ENCODE results near the gene ITIH5. TPM values are rescaled to one million over a fixed set of nuclear protein-coding genes. Genes with fewer than 3 reads are reported as not detected.
A peak's percentile ranks its signal among the peaks of the same experiment; 100 is the strongest.
"Not testable (repeated sequence)": the region's sequence is repeated elsewhere in the genome, so short reads cannot be mapped to it uniquely, and the experiment has no call there.

Gene ITIH5
- total and polyA plus RNA-seq, 2 donors, result 1.2 to 1.8 TPM

GRCh38 chr10:7670157-7670556 lies 3.4 kb upstream of the ITIH5 start:
- no peaks in the 10 kb centered on the region for H3K36me3 ChIP-seq (ENCODE audit: control insufficient read depth in 2 of 2, insufficient read depth in 2 of 2, low read length in 1 of 2)
- H3K27me3 ChIP-seq (ENCODE audit: control insufficient read depth in 2 of 2, insufficient read depth in 1 of 2, low read length in 1 of 2), result peaks cover 34 to 71% of the 10 kb centered on the region in 2 donors
- H3K4me1 ChIP-seq (ENCODE audit: control insufficient read depth in 2 of 2, insufficient read depth in 2 of 2, low read length in 2 of 2), result peaks cover 4 to 8% of the 10 kb centered on the region in 2 donors
- 97% methylated on average over 3 of the region's 3 CpGs for WGBS
- no peaks in the 10 kb centered on the region for H3K9me3 ChIP-seq (ENCODE audit: control insufficient read depth in 2 of 2, insufficient read depth in 1 of 2, low read length in 1 of 2)
- H3K27ac ChIP-seq (ENCODE audit: low read depth in 1 of 2, low read length in 1 of 2), result no peak overlapping the region
- no peak overlapping the region for H3K4me3 ChIP-seq (ENCODE audit: low read length in 2 of 2)
- DNase-seq (ENCODE audit: low read depth in 6 of 9, low spot score in 9 of 9), result no peak

DNA sequence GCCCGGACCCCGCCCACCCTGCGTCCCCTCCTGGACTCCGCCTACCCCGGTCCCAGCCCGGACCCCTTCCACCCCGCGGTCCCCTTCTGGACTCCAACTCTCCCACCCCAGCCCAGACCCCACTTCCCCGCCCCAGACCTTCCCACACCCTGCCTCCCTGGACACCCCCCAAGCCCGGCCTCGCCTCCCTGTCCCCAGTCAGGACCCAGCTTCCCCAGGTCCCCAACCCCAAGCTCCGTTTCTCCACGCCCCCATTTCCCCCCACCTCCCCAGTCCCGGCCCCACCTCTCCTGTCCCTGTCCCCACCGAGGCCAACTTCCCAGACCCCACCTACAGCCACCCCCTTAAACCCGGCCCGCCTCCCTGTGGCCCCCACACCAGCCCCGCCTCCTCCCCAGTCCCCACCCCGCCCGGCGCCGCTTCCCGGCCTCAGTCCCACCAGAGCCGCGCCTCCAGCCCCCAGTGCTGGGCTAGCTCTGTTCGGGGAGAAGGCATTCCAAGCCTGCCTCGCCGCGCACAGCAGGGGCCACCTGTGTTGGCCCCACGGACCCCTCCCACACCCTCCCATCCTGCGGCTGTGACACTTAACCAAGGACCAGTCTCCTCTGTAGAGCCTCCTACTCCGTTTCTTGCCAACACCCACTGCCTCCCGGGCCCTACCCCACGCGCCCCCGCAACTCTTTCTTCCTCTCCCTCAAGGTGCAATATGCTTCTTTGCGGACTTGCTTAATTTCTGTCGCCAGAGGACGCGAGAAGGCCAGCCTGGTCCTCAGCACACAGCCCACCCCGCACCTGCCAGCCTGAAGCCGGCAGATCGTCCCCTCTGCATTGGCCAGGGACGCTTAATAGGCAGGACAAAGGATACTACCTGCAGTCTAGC lies 736 bp upstream of the ITIH5 start:
- H3K4me3 ChIP-seq (ENCODE audit: low read length in 2 of 2), result peak overlapping the region in 1 of 2 donors; percentile 29
- WGBS, result 5% methylated on average over 41 of the region's 44 CpGs
- H3K27me3 ChIP-seq (ENCODE audit: control insufficient read depth in 2 of 2, insufficient read depth in 1 of 2, low read length in 1 of 2), result peaks cover 36 to 84% of the 10 kb centered on the region in 2 donors
- H3K9me3 ChIP-seq (ENCODE audit: control insufficient read depth in 2 of 2, insufficient read depth in 1 of 2, low read length in 1 of 2), result no peaks in the 10 kb centered on the region
- peaks cover 4 to 8% of the 10 kb centered on the region in 2 donors for H3K4me1 ChIP-seq (ENCODE audit: control insufficient read depth in 2 of 2, insufficient read depth in 2 of 2, low read length in 2 of 2)
- DNase-seq (ENCODE audit: low read depth in 6 of 9, low spot score in 9 of 9), result no peak
- no peak overlapping the region for H3K27ac ChIP-seq (ENCODE audit: low read depth in 1 of 2, low read length in 1 of 2)
- H3K36me3 ChIP-seq (ENCODE audit: control insufficient read depth in 2 of 2, insufficient read depth in 2 of 2, low read length in 1 of 2), result no peaks in the 10 kb centered on the region

- 31% methylated on average over 6 of the region's 6 CpGs for WGBS
- Histone ChIP-seq H3K4me3 (ENCODE audit: low read length in 2 of 2) (no peak overlapping the region), H3K27ac (ENCODE audit: low read depth in 1 of 2, low read length in 1 of 2) (no peak overlapping the region), H3K4me1 (ENCODE audit: control insufficient read depth in 2 of 2, insufficient read depth in 2 of 2, low read length in 2 of 2) (peaks cover 4 to 8% of the 10 kb centered on the region in 2 donors), H3K36me3 (ENCODE audit: control insufficient read depth in 2 of 2, insufficient read depth in 2 of 2, low read length in 1 of 2) (no peaks in the 10 kb centered on the region), H3K9me3 (ENCODE audit: control insufficient read depth in 2 of 2, insufficient read depth in 1 of 2, low read length in 1 of 2) (no peaks in the 10 kb centered on the region), H3K27me3 (ENCODE audit: control insufficient read depth in 2 of 2, insufficient read depth in 1 of 2, low read length in 1 of 2) (peaks cover 36 to 84% of the 10 kb centered on the region in 2 donors)
- DNase-seq (ENCODE audit: low read depth in 6 of 9, low spot score in 9 of 9), result no peak
These were observed 999 bp downstream of the ITIH5 start for GRCh38 chr10:7665767-7666166.

- 87% methylated on average over 2 of the region's 2 CpGs for WGBS
- no peaks in the 10 kb centered on the region for H3K36me3 ChIP-seq (ENCODE audit: control insufficient read depth in 2 of 2, insufficient read depth in 2 of 2, low read length in 1 of 2)
- no peak overlapping the region for H3K4me3 ChIP-seq (ENCODE audit: low read length in 2 of 2)
- no peak overlapping the region for H3K27ac ChIP-seq (ENCODE audit: low read depth in 1 of 2, low read length in 1 of 2)
- H3K4me1 ChIP-seq (ENCODE audit: control insufficient read depth in 2 of 2, insufficient read depth in 2 of 2, low read length in 2 of 2), result peaks cover 4 to 8% of the 10 kb centered on the region in 2 donors
- H3K27me3 ChIP-seq (ENCODE audit: control insufficient read depth in 2 of 2, insufficient read depth in 1 of 2, low read length in 1 of 2), result peaks cover 34 to 76% of the 10 kb centered on the region in 2 donors
- H3K9me3 ChIP-seq (ENCODE audit: control insufficient read depth in 2 of 2, insufficient read depth in 1 of 2, low read length in 1 of 2), result no peaks in the 10 kb centered on the region
- no peak for DNase-seq (ENCODE audit: low read depth in 6 of 9, low spot score in 9 of 9)
These were observed 2.1 kb downstream of the ITIH5 start for GRCh38 chr10:7664707-7665106.

DNA sequence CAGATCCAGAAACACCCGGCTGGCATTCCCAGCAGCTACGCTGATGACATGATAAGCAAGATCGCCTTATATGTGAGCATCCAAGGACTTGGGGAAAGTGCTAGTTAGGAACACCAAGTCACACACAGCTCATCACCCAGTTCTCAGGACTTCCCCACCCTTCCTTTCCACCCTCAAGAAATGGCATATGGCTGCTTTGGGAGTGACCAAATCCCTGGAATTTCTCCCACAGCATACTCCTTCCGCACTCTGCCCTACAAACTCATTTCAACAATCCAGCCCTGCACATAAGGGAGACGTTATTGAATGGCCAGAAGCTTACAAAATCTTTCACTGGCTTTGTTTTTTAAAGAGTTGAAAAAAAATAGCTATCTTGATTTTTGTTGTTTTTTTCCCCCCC lies 4.2 kb downstream of the ITIH5 start:
- Histone ChIP-seq H3K4me3 (ENCODE audit: low read length in 2 of 2) (no peak overlapping the region), H3K9me3 (ENCODE audit: control insufficient read depth in 2 of 2, insufficient read depth in 1 of 2, low read length in 1 of 2) (no peaks in the 10 kb centered on the region), H3K27me3 (ENCODE audit: control insufficient read depth in 2 of 2, insufficient read depth in 1 of 2, low read length in 1 of 2) (peaks cover 16 to 54% of the 10 kb centered on the region in 2 donors), H3K36me3 (ENCODE audit: control insufficient read depth in 2 of 2, insufficient read depth in 2 of 2, low read length in 1 of 2) (no peaks in the 10 kb centered on the region), H3K4me1 (ENCODE audit: control insufficient read depth in 2 of 2, insufficient read depth in 2 of 2, low read length in 2 of 2) (peaks cover 4 to 5% of the 10 kb centered on the region in 2 donors), H3K27ac (ENCODE audit: low read depth in 1 of 2, low read length in 1 of 2) (no peak overlapping the region)
- WGBS, result 94% methylated on average over 5 of the region's 5 CpGs
- no peak for DNase-seq (ENCODE audit: low read depth in 6 of 9, low spot score in 9 of 9)

GRCh38 chr10:7659560-7659959 lies 7.2 kb downstream of the ITIH5 start:
- Histone ChIP-seq H3K27me3 (ENCODE audit: control insufficient read depth in 2 of 2, insufficient read depth in 1 of 2, low read length in 1 of 2) (peaks cover 2 to 32% of the 10 kb centered on the region in 2 donors), H3K36me3 (ENCODE audit: control insufficient read depth in 2 of 2, insufficient read depth in 2 of 2, low read length in 1 of 2) (no peaks in the 10 kb centered on the region), H3K9me3 (ENCODE audit: control insufficient read depth in 2 of 2, insufficient read depth in 1 of 2, low read length in 1 of 2) (no peaks in the 10 kb centered on the region), H3K4me1 (ENCODE audit: control insufficient read depth in 2 of 2, insufficient read depth in 2 of 2, low read length in 2 of 2) (no peaks in the 10 kb centered on the region), H3K27ac (ENCODE audit: low read depth in 1 of 2, low read length in 1 of 2) (no peak overlapping the region), H3K4me3 (ENCODE audit: low read length in 2 of 2) (no peak overlapping the region)
- no peak for DNase-seq (ENCODE audit: low read depth in 6 of 9, low spot score in 9 of 9)
- 92% methylated on average over 4 of the region's 4 CpGs for WGBS

DNA sequence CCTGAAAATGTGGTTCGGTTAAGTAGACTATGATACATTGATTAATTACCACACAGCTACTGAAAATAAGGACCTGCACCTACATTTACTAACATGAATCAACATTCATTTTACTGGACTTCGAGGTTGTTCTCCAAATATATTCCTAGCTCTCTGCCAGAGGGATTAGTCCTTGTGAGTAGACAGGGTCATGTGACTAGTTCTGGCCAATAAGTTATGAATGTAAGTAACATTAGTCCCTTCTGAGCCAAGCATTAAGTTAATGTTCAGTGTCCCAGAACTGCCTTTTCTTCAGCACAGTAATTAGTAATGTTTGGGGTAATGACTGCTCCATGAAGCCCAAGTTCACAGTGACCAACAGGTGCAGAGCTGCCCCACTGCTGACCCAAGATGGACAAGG lies 9.2 kb downstream of the ITIH5 start:
- peaks cover 0 to 15% of the 10 kb centered on the region in 2 donors for H3K27me3 ChIP-seq (ENCODE audit: control insufficient read depth in 2 of 2, insufficient read depth in 1 of 2, low read length in 1 of 2)

DNA sequence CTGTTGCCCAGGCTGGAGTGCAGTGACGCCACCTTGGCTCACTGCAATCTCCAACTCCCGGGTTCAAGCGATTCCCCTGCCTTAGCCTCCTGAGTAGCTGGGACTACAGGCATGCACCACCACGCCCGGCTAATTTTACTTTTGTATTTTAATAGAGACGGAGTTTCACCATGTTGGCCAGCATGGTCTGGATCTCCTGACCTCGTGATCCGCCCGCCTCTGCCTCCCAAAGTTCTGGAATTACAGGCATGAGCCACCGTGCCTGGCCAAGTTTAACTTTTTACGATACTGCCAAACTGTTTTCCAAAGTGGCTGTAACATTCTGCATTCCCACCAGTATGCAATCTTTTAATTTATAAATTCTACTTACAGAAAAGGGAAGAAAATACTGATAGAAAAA lies 9.7 kb downstream of the ITIH5 start:
- 96% methylated on average over 11 of the region's 11 CpGs for WGBS
- not testable (repeated sequence) for H3K4me3 ChIP-seq (ENCODE audit: low read length in 2 of 2); H3K4me1 ChIP-seq (ENCODE audit: control insufficient read depth in 2 of 2, insufficient read depth in 2 of 2, low read length in 2 of 2); DNase-seq (ENCODE audit: low read depth in 6 of 9, low spot score in 9 of 9); H3K27ac ChIP-seq (ENCODE audit: low read depth in 1 of 2, low read length in 1 of 2); H3K36me3 ChIP-seq (ENCODE audit: control insufficient read depth in 2 of 2, insufficient read depth in 2 of 2, low read length in 1 of 2); H3K9me3 ChIP-seq (ENCODE audit: control insufficient read depth in 2 of 2, insufficient read depth in 1 of 2, low read length in 1 of 2)
- H3K27me3 ChIP-seq (ENCODE audit: control insufficient read depth in 2 of 2, insufficient read depth in 1 of 2, low read length in 1 of 2), result peaks cover 0 to 11% of the 10 kb centered on the region in 2 donors

More for the DNA sequence above, 9.2 kb downstream of the ITIH5 start:
- Histone ChIP-seq H3K36me3 (ENCODE audit: control insufficient read depth in 2 of 2, insufficient read depth in 2 of 2, low read length in 1 of 2) (no peaks in the 10 kb centered on the region), H3K4me3 (ENCODE audit: low read length in 2 of 2) (no peak overlapping the region), H3K4me1 (ENCODE audit: control insufficient read depth in 2 of 2, insufficient read depth in 2 of 2, low read length in 2 of 2) (no peaks in the 10 kb centered on the region), H3K9me3 (ENCODE audit: control insufficient read depth in 2 of 2, insufficient read depth in 1 of 2, low read length in 1 of 2) (no peaks in the 10 kb centered on the region), H3K27ac (ENCODE audit: low read depth in 1 of 2, low read length in 1 of 2) (no peak overlapping the region)
- no peak for DNase-seq (ENCODE audit: low read depth in 6 of 9, low spot score in 9 of 9)
- 87% methylated on average over 2 of the region's 2 CpGs for WGBS

GRCh38 chr10:7651853-7652470 lies 14.8 kb downstream of the ITIH5 start:
- no peaks in the 10 kb centered on the region for H3K9me3 ChIP-seq (ENCODE audit: control insufficient read depth in 2 of 2, insufficient read depth in 1 of 2, low read length in 1 of 2)
- WGBS, result 97% methylated on average over 7 of the region's 7 CpGs
- H3K4me3 ChIP-seq (ENCODE audit: low read length in 2 of 2), result no peak overlapping the region
- no peaks in the 10 kb centered on the region for H3K4me1 ChIP-seq (ENCODE audit: control insufficient read depth in 2 of 2, insufficient read depth in 2 of 2, low read length in 2 of 2)
- peaks cover 0 to 3% of the 10 kb centered on the region in 2 donors for H3K27me3 ChIP-seq (ENCODE audit: control insufficient read depth in 2 of 2, insufficient read depth in 1 of 2, low read length in 1 of 2)
- H3K36me3 ChIP-seq (ENCODE audit: control insufficient read depth in 2 of 2, insufficient read depth in 2 of 2, low read length in 1 of 2), result no peaks in the 10 kb centered on the region
- no peak overlapping the region for H3K27ac ChIP-seq (ENCODE audit: low read depth in 1 of 2, low read length in 1 of 2)
- DNase-seq (ENCODE audit: low read depth in 6 of 9, low spot score in 9 of 9), result no peak

Measured in thymus (tissue), 11 donors.